SK-N-SH (cell line): ENCODE data around the gene CACNG4.

Experiments used
- EZH2phosphoT487 ChIP-seq: fragments of 200-600 bp; sonication (generic); IDR thresholded peaks from 2 replicates; pipeline ENCODE4 v1.6.1; 2017; ENCODE audit warnings: low read depth, mixed run types, mild to moderate bottlenecking, antibody characterized with exemption, moderate library complexity, borderline replicate concordance
- NRF1 ChIP-seq: IDR thresholded peaks from 2 replicates; pipeline ENCODE4 v1.6.1; 2012; ENCODE audit warnings: low read depth, mild to moderate bottlenecking, low read length
- TF ChIP-seq, protein P1 (sequence below): fragments of 200-600 bp; sonication (generic); IDR thresholded peaks from 2 replicates; pipeline ENCODE4 v1.6.1; 2017; ENCODE audit warnings: antibody characterized with exemption, mild to moderate bottlenecking, moderate library complexity

DNA sequence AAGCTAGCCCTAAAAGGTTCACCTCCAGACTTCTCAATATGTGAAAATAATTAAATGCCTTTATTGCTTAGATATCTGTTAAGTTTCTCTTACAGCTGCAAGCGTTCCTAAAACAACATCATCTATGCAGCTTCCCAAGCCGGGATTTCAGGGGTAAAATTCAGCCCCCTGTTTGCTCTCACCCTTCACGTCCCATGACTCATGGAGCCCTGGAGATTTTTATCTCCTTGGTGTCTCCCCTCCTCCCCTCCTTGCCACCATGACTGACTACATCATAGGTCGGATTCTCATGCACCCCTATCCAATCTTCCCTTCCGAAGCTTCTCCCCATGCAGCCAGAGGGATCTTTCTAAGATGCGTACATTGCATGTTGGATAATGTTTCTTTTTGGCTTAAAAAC lies 21.0 kb upstream of the CACNG4 start:
- no peak for TF ChIP-seq EZH2phosphoT487
- TF ChIP-seq, protein P1, sequence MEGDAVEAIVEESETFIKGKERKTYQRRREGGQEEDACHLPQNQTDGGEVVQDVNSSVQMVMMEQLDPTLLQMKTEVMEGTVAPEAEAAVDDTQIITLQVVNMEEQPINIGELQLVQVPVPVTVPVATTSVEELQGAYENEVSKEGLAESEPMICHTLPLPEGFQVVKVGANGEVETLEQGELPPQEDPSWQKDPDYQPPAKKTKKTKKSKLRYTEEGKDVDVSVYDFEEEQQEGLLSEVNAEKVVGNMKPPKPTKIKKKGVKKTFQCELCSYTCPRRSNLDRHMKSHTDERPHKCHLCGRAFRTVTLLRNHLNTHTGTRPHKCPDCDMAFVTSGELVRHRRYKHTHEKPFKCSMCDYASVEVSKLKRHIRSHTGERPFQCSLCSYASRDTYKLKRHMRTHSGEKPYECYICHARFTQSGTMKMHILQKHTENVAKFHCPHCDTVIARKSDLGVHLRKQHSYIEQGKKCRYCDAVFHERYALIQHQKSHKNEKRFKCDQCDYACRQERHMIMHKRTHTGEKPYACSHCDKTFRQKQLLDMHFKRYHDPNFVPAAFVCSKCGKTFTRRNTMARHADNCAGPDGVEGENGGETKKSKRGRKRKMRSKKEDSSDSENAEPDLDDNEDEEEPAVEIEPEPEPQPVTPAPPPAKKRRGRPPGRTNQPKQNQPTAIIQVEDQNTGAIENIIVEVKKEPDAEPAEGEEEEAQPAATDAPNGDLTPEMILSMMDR, result no peak
- no peak for TF ChIP-seq NRF1
